GM19452 (cell line): Measurements from ENCODE around the gene KIRREL1.

ENCODE experiments used
- ATAC-seq: cut with Tn5 transposase; IDR thresholded peaks from one replicate; pipeline ENCODE4 v1.9.1; 2021; ENCODE audit not compliant: unreplicated experiment

The KIRREL1 gene

DNA sequence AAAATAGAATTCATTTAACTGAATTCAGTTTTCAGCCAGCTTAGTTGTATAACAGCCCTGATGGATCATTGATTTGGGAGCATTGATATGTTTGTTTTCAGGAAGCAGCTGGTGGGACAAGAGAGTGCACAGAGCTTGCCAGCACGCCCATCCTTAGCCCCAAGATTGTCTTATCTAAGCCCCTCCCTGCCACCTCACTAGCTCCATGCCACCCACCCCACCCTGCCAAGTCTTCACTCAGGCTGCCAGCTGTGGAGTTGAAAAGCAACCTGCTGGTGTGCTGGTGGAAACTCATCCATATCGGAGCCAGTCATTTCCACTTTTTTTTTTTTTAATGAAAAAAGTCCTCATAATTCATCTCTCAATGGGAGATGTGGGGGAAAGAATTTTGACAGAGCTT lies 11.8 kb downstream of the KIRREL1 start:
- ATAC-seq = no peak

- no peak for ATAC-seq
Observed at GRCh38 chr1:158007180-158007579, 13.7 kb downstream of the KIRREL1 start.

- ATAC-seq = no peak
Observed at GRCh38 chr1:158007667-158008386, 14.4 kb downstream of the KIRREL1 start.

- ATAC-seq = no peak
Observed at GRCh38 chr1:158008630-158009029, 15.2 kb downstream of the KIRREL1 start.

GRCh38 chr1:158011714-158012113 lies 18.3 kb downstream of the KIRREL1 start:
- ATAC-seq = no peak

DNA sequence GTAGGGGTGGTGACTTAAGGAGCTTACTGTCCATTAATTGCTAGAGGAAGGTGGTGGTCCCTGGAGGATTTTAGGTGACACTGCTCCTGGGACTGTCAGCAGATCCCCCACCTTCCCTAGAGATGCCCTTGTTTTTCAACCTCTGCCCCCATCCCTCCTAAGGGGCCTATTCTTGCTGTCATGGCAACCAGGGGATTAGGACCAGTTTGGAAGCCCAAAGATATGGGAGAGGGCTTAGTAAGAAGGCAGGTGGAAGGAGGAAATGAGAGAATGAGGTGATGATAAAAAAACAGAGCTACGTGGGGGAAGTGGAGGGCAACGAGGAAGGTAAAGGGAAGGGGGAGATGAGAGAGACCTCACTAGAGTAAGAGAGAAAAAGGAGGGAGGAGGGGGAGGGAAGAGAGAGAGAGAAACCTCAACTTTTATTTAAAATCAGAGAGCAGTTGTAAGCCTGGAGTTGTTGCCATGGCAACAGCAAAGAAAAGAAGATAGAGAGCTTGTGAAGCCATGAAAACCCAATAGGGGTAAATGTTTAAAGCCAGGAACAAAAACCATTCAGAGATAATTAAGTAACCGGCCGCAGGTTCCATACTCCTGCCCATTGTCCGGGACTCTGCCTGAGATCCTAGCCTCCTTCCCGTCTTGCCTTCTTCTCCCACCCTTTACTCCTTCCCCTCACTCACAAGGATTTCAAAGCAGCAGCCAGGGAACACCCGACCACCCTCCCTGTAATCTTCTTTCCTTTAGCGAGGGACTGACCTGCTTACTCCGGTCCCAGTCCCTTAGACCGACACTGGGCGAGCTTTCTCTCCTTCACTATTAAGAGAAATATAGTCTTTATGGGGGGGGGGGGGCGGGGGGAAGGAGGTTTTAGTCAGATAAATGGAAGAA lies 20.6 kb downstream of the KIRREL1 start:
- ATAC-seq = no peak

- no peak for ATAC-seq
Observed at GRCh38 chr1:158014731-158015320, 21.4 kb downstream of the KIRREL1 start.

DNA sequence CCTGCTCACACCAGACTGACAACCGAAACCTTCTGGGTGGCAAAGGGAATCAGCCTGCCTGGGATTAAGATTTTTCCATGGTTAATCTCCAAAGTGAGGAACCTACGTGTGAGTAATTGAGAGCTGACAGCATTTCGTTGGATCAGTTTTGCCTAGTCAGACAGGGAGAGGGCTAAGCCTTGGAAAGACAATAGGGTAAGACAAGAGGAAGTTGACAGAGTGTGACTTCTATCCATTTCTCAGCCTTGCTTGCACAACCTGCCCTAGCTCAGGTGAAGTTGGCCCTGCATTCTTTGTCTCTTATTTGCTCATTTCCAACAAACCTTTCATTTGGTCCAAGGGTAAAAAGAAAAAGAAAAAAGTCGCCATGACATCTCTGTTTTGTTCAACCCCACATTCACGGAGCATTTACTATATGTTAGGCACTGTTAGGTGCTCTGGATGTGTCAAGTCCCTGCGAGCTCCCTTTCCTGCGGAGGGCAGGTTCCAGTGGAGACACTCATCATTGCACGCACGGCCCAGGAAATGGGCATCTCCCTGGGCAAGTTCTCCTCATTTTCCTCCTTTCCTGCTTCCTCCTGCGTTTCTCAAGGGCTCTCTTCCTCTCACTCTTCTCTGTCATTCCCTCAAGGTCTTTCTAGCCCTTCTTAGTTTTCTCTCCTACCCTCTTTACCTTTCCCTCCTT lies 23.3 kb downstream of the KIRREL1 start:
- no peak for ATAC-seq

GRCh38 chr1:158017800-158018595 lies 24.6 kb downstream of the KIRREL1 start:
- no peak for ATAC-seq

- ATAC-seq = no peak
Observed at GRCh38 chr1:158019171-158019868, 25.9 kb downstream of the KIRREL1 start.

DNA sequence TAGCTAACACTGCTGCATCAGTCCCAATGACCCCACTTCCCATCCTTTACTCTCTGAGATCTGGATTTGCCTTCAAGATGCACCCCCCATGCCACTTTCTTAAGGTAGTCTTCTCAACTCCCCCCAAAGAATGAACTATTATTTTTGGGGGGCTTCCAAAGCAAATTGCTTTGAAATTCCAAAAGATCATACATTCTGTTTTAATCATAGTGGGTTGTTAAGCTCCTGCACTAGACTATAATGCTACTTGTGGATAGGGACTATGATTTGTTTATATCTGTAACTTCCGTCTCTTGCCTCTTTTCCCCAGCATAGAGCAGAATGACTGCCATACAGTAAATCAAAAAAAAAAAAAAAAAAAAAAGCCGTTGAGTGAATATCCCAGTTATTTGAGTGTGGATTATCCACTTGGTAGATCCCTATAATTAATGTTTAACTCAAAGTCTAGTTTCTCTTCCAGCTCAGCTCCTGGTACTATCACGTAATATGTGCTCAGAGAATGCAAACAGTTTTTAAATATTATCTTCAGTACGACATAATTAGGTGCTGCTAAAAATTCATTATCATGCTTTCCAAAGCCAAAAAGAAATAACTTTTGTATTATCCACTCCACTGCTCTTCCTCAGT lies 26.9 kb downstream of the KIRREL1 start:
- ATAC-seq = no peak

GRCh38 chr1:158020886-158021620 lies 27.6 kb downstream of the KIRREL1 start:
- no peak for ATAC-seq

- ATAC-seq = no peak
Observed at GRCh38 chr1:158021721-158022120, 28.3 kb downstream of the KIRREL1 start.

- no peak for ATAC-seq
Observed at GRCh38 chr1:158022554-158023312, 29.3 kb downstream of the KIRREL1 start.

GRCh38 chr1:158024737-158025136 lies 31.3 kb downstream of the KIRREL1 start:
- ATAC-seq = no peak

- no peak for ATAC-seq
Observed at GRCh38 chr1:158025576-158026230, 32.3 kb downstream of the KIRREL1 start.

DNA sequence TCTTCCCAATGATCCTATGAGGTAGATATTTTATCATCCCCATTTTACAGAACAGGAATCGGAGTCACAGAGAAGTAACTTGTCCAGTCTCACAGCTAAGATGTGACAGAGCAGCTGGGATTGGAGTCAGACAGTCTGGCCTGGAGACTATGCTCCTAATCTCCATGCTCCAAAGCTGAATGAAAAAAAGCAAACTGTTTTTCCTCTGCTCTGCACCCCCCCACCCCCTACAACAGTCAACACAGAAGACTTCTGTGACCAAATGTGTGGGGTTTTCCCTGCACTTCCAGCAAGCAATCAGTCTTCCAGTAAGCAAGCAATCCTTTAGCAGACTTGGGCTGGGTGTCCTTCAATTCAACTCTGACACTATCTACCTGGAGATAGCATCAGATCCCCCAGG lies 33.2 kb downstream of the KIRREL1 start:
- ATAC-seq = no peak
